Measurements from ENCODE around the gene EMC9.

- TF ChIP-seq CTCF (IDR thresholded peaks at IDR 0.05), result no peak
- no peak for TF ChIP-seq POLR2A (IDR thresholded peaks at IDR 0.05)
- TF ChIP-seq POLR2AphosphoS5 (IDR thresholded peaks at IDR 0.05), result no peak
These were observed 8.0 kb upstream of the EMC9 start for GRCh38 chr14:24149302-24149969.
